Measurements from ENCODE around the gene DEPP1.

Gene DEPP1

DNA sequence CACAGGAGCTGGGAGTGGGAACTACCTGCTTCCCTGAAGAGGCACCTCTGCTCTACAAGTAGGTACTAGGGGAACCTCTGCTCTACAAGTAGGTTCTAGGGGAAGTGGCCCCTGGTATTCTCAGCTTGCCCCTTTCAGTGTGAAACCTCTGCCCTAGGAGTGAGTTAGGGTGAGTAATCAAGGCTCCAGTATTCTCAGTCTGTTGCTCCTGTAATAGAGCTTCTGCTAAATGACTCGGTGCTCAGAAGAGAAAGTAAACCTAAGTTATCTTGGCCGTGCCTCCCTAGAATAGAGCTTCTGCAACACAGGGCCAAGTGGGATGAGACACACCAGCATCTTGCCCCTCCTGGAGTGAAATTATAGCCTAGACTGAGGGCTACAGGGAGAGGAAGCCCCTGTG, 32.4 kb downstream of the DEPP1 start:
- DNase-seq (ENCODE audit: low read depth): peak; percentile 14
- H3K4me3 ChIP-seq (ENCODE audit: low read length): no peak overlapping the region
- TF ChIP-seq, protein P1, sequence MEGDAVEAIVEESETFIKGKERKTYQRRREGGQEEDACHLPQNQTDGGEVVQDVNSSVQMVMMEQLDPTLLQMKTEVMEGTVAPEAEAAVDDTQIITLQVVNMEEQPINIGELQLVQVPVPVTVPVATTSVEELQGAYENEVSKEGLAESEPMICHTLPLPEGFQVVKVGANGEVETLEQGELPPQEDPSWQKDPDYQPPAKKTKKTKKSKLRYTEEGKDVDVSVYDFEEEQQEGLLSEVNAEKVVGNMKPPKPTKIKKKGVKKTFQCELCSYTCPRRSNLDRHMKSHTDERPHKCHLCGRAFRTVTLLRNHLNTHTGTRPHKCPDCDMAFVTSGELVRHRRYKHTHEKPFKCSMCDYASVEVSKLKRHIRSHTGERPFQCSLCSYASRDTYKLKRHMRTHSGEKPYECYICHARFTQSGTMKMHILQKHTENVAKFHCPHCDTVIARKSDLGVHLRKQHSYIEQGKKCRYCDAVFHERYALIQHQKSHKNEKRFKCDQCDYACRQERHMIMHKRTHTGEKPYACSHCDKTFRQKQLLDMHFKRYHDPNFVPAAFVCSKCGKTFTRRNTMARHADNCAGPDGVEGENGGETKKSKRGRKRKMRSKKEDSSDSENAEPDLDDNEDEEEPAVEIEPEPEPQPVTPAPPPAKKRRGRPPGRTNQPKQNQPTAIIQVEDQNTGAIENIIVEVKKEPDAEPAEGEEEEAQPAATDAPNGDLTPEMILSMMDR (IDR thresholded peaks at IDR 0.05; ENCODE audit: insufficient read depth, low read depth, low read length, missing control alignments): no peak

DNA sequence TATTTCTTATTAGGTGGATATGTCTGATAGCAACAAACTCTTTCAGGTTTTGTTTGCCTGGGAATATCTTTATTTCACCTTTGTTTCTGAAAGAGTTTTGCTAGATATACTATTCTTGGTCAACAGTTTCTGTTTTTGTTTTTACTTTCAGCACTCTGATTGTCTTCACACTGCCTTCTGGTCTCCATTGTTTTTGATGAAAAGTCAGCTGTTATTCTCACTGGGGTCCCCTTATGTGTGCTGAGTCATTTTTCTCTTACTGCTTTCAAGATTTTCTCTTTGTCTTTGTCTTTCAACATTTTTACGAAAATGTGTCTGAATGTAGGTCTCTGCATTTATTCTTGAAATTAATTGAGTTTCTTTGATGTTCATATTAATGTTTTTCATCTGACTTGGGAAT, 34.3 kb downstream of the DEPP1 start:
- no peak overlapping the region for H3K4me3 ChIP-seq (ENCODE audit: low read length)
- DNase-seq (ENCODE audit: low read depth): no peak
- TF ChIP-seq, protein P1 (IDR thresholded peaks at IDR 0.05; ENCODE audit: insufficient read depth, low read depth, low read length, missing control alignments): no peak

- TF ChIP-seq, protein P1 (IDR thresholded peaks at IDR 0.05; ENCODE audit: insufficient read depth, low read depth, low read length, missing control alignments): no peak
- H3K4me3 ChIP-seq (ENCODE audit: low read length): no peak overlapping the region
- DNase-seq (ENCODE audit: low read depth): no peak
These were observed 38.8 kb downstream of the DEPP1 start for GRCh38 chr10:44939691-44940401.

DNA sequence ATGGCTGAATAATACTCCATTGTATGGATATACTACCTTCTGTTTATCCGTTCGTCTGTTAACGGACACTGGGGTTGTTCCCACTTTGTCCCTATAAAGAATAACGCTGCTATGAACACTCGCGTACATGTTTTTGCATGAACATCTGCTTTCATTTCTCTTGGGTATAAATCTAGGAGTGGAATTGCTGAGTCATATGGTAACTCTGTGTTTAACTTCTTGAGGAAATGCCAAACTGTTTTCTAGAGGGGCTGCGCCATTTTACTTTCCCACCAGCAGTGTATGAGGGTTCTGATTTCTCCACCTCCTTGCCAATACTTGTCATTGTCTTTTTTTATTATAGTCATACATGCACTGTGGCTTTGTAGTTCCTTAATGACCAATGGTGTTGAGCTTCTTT, 39.7 kb downstream of the DEPP1 start:
- DNase-seq (ENCODE audit: low read depth): no peak
- TF ChIP-seq, protein P1 (IDR thresholded peaks at IDR 0.05; ENCODE audit: insufficient read depth, low read depth, low read length, missing control alignments): no peak
- no peak overlapping the region for H3K4me3 ChIP-seq (ENCODE audit: low read length)

DNA sequence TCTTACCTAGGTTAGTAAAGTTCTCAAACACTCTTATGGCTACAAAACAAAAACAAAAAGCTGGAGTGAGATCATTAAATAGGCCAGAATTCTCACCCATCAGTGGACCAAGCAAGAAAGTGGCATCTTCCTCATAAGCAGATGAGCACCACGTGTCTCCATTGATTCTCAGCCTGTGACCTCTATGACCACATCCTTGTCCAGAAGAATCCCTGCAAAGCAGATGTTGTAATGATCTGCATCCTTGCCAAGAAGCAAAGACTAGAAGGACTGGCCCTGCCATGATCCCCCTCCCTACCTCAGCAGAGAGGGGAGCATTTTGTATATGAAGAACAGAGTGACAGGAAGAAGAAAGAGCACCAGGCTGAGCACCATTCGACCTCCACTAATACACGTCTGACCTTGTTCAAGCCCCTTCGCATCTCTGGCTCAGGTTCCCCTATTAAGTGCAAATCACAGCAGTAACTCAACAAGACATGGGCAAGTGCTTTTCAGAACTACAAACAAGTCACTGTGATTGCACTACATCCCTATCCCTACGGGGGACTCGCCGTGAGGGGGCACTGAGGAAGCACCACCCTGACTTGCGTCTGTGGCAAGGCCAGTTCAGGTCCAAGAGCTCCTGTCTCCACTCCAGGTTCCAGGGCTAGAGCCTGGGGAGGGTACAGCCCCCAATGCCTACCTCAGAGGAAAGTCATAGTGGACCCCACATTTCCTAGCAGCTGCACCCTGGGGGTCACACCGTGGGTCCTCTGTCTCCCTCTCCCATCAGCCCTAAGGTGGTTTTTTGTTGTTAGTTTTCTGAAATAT, 41.2 kb downstream of the DEPP1 start:
- H3K4me3 ChIP-seq (ENCODE audit: low read length): no peak overlapping the region
- no peak for DNase-seq (ENCODE audit: low read depth)
- TF ChIP-seq, protein P1 (IDR thresholded peaks at IDR 0.05; ENCODE audit: insufficient read depth, low read depth, low read length, missing control alignments): no peak

DNA sequence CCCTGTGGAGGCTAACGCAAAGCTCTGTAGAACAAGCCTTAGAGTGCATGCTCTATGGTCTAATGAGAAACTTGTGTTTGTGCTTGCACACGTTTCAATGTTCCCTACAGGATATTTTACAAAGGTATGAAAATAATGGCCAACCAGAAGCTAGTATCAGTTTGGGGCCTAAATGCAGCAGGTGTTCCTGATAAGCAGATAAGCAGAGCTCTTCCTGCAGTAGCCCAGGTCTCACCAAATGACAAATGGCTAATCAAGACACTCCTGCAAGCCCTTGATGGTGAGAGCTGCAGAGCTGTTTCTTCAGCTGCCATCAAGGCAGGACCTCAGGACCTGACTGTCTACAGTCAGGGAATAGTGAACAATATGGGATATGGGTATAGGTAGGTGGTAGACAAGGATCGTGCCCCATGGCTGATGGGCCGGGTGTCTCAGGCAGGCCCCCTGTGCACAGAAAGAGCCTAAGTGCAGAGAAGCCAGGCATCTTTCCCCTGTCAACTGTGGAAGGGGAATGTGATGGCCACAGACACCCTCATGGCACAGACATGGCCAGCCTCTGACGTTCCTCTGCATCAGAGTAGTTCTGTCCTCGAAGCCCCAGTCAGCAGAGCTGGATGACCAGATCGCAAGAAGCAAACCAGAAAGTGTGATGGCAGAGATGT, 42.2 kb downstream of the DEPP1 start:
- H3K4me3 ChIP-seq (ENCODE audit: low read length): no peak overlapping the region
- DNase-seq (ENCODE audit: low read depth): no peak
- TF ChIP-seq, protein P1 (IDR thresholded peaks at IDR 0.05; ENCODE audit: insufficient read depth, low read depth, low read length, missing control alignments): no peak
